ENCODE data around the gene HS3ST3A1.
"Not testable (repeated sequence)": the region's sequence is repeated elsewhere in the genome, so short reads cannot be mapped to it uniquely, and the experiment has no call there.

The HS3ST3A1 gene

GRCh38 chr17:13575922-13576419, 25.8 kb downstream of the HS3ST3A1 start:
- DNase-seq (ENCODE audit: low read depth in 3 of 3), result no peak

GRCh38 chr17:13575466-13575865, 26.3 kb downstream of the HS3ST3A1 start:
- DNase-seq (ENCODE audit: low read depth in 3 of 3), result no peak

GRCh38 chr17:13572581-13572980, 29.1 kb downstream of the HS3ST3A1 start:
- no peak for DNase-seq (ENCODE audit: low read depth in 3 of 3)

GRCh38 chr17:13569398-13570123, 32.2 kb downstream of the HS3ST3A1 start:
- DNase-seq (ENCODE audit: low read depth in 3 of 3), result no peak

- DNase-seq (ENCODE audit: low read depth in 3 of 3), result no peak
Measured at GRCh38 chr17:13568582-13569397, 32.9 kb downstream of the HS3ST3A1 start.

GRCh38 chr17:13563866-13564265, 37.9 kb downstream of the HS3ST3A1 start:
- no peak for DNase-seq (ENCODE audit: low read depth in 3 of 3)

GRCh38 chr17:13562271-13562800, 39.4 kb downstream of the HS3ST3A1 start:
- no peak for DNase-seq (ENCODE audit: low read depth in 3 of 3)

- no peak for DNase-seq (ENCODE audit: low read depth in 3 of 3)
Measured at GRCh38 chr17:13561606-13562270, 40.0 kb downstream of the HS3ST3A1 start.

- DNase-seq (ENCODE audit: low read depth in 3 of 3), result no peak
Measured at GRCh38 chr17:13560935-13561334, 40.8 kb downstream of the HS3ST3A1 start.

GRCh38 chr17:13558588-13558987, 43.1 kb downstream of the HS3ST3A1 start:
- no peak for DNase-seq (ENCODE audit: low read depth in 3 of 3)

- DNase-seq (ENCODE audit: low read depth in 3 of 3), result no peak
Measured at GRCh38 chr17:13557077-13557476, 44.7 kb downstream of the HS3ST3A1 start.

GRCh38 chr17:13554231-13554630, 47.5 kb downstream of the HS3ST3A1 start:
- no peak for DNase-seq (ENCODE audit: low read depth in 3 of 3)

GRCh38 chr17:13550291-13550690, 51.4 kb downstream of the HS3ST3A1 start:
- DNase-seq (ENCODE audit: low read depth in 3 of 3), result no peak

GRCh38 chr17:13548576-13548975, 53.2 kb downstream of the HS3ST3A1 start:
- DNase-seq (ENCODE audit: low read depth in 3 of 3), result not testable (repeated sequence)

GRCh38 chr17:13546851-13547250, 54.9 kb downstream of the HS3ST3A1 start:
- no peak for DNase-seq (ENCODE audit: low read depth in 3 of 3)

- DNase-seq (ENCODE audit: low read depth in 3 of 3), result no peak
Measured at GRCh38 chr17:13545941-13546340, 55.8 kb downstream of the HS3ST3A1 start.

- no peak for DNase-seq (ENCODE audit: low read depth in 3 of 3)
Measured at GRCh38 chr17:13544765-13545164, 57.0 kb downstream of the HS3ST3A1 start.

GRCh38 chr17:13544292-13544691, 57.4 kb downstream of the HS3ST3A1 start:
- DNase-seq (ENCODE audit: low read depth in 3 of 3), result no peak

- DNase-seq (ENCODE audit: low read depth in 3 of 3), result no peak
Measured at GRCh38 chr17:13542636-13543035, 59.1 kb downstream of the HS3ST3A1 start.

- no peak for DNase-seq (ENCODE audit: low read depth in 3 of 3)
Measured at GRCh38 chr17:13541032-13541480, 60.7 kb downstream of the HS3ST3A1 start.

- DNase-seq (ENCODE audit: low read depth in 3 of 3), result no peak
Measured at GRCh38 chr17:13540546-13540945, 61.2 kb downstream of the HS3ST3A1 start.

GRCh38 chr17:13539421-13539820, 62.3 kb downstream of the HS3ST3A1 start:
- DNase-seq (ENCODE audit: low read depth in 3 of 3), result no peak
